Measurements from ENCODE around the gene CMTM1.
A peak's percentile ranks its signal among the peaks of the same experiment; 100 is the strongest.

Gene CMTM1, protein sequence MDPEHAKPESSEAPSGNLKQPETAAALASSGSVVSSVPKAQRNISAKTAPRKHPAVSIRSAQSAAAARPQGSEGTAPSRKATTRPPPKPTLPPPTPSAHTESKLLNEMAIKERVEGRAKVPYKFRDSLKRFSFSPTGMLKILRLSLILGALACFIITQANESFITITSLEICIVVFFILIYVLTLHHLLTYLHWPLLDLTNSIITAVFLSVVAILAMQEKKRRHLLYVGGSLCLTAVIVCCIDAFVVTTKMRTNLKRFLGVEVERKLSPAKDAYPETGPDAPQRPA

DNA sequence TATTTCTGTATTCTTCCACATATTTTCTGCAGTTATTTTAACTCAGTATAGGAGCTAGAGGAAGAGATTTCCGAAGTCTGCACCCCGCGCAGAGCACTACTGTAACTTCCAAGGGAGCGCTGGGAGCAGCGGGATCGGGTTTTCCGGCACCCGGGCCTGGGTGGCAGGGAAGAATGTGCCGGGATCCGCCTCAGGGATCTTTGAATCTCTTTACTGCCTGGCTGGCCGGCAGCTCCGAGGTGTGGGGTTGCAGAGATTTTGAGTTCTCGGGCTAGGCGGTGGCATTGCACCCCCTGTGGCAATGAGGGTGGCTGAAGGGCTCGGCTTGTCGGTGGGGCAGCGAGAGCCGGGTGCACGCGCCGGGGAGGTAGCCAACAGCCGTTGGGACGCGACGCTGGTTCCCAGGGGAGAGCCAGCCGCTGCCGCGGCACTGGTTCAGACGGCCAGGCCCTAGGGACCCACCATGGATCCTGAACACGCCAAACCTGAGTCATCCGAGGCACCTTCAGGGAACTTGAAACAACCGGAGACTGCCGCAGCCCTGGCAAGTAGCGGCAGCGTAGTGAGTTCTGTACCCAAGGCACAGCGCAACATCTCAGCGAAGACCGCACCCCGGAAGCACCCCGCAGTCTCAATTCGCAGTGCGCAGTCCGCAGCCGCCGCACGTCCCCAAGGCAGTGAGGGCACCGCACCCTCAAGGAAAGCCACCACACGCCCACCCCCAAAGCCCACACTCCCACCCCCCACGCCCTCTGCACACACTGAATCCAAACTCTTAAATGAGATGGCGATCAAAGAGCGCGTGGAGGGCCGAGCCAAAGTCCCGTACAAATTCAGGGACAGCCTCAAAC, at the start of gene CMTM1:
CMTM1 (plus strand) TSS at position 389 of the 851 bp plus-strand sequence; CDS start at position 464, 75 bp downstream.
- no peak for DNase-seq (ENCODE audit: low read depth, low spot score)

DNA sequence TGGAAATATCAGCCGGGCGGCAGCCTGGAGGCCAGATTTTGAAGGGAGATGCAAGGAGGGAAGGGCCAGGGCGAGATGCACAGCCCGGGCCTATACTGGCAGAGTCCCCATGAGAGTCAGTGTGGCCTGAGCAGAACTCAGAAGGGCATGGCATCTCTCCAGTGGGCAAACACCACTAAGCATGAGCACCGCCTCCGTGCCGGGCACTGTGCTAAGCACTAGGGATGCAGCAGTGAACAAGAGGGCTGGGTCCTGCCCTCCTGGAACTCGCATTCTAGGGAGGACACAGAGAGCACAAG, 49.8 kb upstream of the CMTM1 start:
- no peak for DNase-seq (ENCODE audit: low read depth, low spot score)

DNA sequence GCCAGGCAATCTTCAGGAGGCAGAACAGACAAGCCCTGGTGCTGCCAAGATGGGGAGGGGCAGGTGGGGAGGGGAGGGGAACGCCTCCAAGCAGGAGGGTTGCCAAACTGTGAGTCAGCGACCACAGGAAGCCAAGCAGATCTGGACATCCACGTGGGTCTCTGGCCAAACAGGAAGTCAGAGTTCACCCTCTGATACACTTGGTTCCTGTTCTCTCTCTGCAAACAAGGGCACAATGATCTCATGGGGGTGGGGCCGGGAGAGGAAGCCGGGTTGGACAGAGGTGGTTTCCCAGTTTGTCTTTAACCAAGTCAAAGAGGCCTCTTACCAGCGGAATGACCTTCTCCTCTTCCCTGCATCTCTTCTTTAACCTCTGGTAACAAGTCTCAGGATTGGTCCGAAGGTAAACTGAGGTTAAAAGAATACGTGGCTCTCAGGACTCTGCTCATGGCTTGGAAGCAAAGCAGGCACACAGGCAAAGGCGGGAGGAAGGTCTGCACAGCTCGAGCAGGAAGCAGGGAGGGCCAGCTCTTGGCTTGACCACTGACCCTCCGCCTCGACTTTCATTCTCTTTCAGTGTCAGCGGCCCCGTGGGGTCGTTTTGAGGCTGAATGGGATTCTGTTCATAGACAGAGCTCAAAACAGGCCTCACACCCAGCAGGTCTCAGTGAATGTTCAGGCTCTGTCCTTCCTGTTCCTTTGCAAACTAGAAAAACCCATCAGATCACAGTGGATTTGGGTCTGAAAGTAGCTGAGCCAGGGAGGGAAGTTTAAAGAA, 49.2 kb upstream of the CMTM1 start:
- peak; percentile 91 for DNase-seq (ENCODE audit: low read depth, low spot score)

DNA sequence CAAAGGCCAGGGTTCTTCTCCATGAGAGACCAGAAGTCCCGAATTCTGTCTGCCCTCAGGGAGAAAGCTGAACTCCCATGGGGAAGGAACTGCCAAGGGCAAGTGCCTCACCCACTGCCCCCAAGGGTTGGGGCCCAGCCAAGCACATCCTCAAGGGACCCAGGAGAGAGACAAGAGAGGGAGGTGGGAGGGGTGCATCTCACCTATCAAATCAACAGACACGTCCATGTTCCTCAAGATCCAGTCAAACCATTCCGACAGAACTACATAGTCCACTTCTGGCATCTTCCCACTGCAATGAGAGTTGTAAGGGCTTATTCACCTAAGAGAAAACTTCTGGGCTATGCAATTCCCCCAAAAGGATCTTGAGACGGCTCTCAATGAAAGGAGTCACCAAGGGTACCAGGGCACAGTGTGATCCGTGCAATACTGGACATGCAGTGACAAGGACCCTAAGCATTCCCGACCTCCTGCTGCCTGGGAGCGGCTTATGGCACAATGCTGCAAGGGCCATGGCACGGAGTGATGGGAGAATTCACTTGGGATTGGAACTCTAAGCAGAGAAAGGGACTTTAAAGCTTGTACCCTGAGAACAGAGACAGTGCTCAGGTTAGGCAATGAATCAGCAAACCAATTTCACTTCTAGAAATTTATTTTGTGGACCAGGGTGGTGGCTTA, 48.5 kb upstream of the CMTM1 start:
- DNase-seq (ENCODE audit: low read depth, low spot score), result no peak

DNA sequence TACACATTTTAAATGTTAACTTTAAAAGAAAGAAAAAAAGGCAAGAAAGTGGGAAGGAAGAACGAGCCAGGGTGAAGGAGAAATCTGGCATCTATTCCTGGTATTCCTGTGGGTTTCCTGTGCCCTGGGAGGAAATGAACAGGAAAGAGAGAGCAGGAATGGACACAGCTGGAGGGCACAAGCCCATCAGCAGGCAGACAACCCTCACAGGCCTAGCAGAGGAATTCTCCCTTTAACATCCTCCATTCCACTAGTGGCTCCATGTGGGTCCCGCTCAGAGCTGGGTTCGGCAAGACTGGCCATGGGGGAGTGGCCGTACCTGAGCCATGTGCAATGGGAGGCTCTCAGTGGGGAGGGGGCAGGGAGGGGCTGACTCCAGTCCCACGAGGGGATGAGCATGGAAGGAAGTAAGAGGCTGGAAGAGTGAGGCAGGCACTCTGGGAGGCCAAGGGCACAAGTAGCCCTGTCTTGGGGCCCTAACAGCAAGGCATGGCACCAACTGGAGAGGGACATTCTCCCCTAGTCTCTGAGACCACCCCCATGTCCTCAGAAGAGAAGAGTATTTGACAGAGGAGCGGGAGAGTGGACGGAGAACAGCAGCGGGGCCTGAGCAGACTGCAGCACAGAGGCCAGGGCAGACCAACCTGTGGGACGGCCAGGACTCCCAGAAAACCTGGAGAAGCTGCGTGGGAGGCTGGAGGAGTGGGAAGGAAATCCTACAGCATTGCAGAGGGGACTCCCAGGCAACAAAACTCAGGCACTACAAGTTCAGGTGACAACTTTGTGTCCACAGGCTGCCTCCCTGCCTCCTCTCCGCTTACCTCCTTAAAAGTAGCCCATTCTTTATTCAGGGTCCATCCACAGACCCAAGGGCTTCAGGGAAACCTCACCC, 46.5 kb upstream of the CMTM1 start:
- no peak for DNase-seq (ENCODE audit: low read depth, low spot score)

DNA sequence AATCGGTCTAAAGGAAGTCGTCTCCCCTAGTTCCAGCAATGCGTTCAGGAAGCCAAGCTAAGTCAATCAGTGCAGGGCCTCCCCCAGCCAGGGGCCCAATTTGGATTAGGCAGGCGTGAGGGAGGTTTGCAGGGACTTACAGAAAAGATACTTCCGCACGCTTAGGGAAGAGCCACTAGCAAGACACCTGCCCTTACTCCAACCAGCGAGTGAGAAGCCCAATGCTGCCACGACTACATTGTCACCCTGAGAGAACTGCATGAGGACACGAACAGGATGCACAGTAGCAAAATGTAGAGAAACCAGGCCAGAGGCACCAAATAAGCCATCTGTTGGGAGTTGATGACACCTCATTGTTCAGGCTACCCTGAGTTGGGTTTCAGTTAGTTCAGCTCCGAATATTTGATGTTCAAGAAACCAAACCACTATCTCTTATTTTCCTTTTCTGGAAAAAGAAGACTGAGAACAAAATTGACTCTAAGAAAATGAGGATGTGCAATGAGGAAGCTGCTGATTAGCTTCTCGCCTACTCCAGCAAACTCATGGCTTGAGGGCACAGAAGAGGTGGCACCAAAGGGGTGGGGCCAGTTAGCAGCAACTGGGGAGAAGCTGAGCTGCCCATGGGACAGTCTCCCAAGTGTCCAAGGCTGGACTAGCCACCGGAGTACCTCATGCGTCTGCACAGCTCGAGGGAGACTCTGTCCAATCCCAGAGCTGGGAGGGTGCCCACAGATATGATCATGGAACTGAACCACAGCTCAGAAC, 45.7 kb upstream of the CMTM1 start:
- DNase-seq (ENCODE audit: low read depth, low spot score), result no peak

DNA sequence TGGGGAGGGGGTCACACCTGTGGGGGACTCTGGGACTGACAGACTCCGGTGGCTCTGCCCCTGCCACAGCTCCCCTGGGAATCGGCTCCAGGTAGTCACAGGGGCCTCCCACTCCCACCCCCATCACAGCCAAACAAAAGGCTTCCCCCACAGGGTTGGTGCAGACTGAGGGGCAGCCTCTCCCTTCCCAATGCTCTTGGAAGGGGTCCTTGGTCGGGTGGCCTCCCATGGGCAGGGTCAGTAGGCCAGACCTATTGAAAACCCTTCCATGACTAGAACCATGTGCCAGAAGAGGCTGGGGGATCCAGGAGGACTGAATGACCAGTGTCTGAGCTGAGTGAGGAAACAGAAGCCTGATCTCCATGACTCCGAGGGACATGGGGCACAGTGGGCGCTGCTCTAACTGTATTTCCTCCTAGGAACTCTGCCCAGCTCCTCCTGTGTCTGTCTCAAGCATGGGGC, 45.0 kb upstream of the CMTM1 start:
- DNase-seq (ENCODE audit: low read depth, low spot score), result no peak

DNA sequence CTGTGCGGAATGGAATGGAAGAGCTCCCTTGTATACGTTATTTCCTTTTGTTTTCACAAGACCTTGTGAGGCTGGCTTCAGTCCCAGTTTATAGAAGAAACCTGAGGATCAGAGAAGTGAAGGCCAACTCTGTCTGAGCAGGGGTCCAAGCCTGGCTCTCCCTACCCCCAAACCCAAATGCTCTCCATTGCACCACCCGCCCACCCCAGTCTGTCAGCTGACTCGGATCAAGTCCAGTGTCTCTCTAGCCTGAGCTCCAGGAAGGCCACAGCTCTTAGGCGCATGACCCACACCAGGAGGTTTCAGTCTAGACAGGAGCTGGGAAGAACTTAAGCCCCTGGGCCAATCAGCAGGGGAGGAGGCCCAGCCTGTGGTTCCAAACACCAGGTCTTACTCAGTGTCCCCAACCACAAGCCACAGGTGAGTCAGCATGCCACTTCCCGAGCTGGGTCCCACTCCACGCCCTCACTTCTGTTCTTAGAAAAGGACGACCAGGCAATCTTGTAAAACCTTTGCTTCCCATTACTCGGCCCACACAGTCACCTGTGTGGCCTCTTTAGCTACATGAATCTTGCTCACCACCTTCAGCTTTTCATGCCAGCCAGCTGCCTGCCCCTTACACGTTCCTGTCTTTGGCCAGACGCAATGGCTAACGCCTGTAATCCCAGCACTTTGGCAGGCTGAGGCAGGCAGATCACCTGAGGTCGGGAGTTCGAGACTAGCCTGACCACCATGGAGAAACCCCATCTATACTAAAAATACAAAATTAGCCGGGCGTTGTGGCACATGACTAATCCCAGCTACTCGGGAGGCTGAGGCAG, 44.1 kb upstream of the CMTM1 start:
- DNase-seq (ENCODE audit: low read depth, low spot score), result peak; percentile 88

DNA sequence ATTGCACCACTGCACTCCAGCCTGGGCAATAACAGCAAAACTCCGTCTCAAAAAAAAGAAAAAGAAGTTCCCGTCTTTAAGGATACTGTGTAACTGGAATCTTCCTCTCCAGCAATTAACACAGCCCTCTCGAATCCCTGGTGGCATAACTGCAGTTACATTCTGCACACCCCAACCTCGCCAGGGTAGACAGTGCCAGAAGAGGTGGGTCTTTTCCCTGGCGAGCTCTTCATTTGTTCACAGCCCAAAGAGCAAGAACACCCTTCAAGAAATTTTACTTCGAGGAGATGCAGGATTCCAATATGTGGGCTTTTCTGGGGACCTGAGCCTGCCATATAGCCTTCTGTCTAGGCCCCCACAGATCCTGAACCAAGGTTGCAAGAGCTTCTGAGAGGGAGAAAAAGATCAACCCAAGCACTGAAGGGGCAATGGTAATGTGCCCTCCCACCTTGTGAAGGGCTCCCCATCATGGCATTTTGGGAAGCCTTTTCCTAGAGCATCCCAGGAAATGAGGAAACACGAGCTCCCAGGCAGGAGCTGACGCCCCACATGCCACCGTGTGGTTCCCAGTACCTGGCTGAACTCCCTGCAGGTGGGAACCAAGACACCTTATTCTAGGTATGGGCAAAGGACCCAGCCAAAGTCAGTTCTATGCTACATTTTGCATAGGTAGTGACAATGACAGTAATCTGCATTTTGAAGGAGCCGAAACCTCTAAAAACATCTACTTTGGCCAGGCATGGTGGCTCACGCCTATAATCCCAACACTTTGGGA, 43.2 kb upstream of the CMTM1 start:
- DNase-seq (ENCODE audit: low read depth, low spot score), result no peak

DNA sequence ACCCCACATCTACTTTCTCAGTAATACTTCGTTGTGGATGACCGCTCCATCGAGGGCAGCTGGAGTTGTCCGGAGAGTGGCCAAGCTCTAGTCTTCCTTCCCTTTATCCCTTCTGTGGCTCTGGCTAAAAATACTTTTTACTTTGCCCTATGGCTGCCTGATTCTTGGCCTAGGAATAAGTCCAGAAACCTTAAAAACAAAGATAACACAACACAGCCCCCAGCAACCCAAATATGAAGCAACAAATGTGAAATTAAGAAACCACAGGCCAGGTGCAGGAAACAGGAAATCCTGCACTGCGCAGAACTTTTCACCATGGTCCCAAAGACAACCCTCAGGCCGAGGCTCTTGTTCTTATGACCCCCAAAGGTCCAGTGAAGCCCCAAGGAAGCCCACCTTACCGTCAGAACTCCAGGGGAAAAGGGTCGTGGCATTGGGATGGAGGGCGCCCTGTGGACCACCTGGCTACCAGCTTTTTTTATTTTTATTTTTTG, 42.3 kb upstream of the CMTM1 start:
- DNase-seq (ENCODE audit: low read depth, low spot score), result no peak

DNA sequence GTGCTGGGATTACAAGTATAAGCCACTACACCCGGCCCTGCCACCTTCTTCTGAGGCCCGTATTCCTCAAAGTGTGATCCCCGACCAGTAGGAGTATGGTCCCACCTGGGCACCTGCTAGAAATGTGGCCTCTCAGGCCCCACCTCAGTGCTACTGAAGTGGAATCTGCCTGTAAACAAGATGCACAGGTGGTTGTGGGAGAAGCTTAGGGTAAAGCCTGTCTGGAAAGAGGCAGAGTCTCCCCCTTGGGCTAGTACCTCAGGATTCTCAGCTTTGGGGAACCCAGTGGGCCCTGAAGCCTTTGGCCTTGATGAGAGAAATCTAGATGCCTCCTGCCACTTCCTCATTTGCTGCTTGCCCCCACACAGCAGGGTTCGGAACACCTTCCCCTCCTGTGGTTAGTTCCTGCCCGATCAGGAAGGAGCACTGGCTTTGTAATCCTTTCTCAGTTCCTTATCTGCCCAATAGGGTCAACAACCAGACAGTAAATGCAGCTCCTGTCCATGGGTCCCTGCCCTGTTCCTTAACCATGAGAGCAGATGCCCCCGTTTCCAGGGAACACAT, 41.6 kb upstream of the CMTM1 start:
- DNase-seq (ENCODE audit: low read depth, low spot score), result no peak

DNA sequence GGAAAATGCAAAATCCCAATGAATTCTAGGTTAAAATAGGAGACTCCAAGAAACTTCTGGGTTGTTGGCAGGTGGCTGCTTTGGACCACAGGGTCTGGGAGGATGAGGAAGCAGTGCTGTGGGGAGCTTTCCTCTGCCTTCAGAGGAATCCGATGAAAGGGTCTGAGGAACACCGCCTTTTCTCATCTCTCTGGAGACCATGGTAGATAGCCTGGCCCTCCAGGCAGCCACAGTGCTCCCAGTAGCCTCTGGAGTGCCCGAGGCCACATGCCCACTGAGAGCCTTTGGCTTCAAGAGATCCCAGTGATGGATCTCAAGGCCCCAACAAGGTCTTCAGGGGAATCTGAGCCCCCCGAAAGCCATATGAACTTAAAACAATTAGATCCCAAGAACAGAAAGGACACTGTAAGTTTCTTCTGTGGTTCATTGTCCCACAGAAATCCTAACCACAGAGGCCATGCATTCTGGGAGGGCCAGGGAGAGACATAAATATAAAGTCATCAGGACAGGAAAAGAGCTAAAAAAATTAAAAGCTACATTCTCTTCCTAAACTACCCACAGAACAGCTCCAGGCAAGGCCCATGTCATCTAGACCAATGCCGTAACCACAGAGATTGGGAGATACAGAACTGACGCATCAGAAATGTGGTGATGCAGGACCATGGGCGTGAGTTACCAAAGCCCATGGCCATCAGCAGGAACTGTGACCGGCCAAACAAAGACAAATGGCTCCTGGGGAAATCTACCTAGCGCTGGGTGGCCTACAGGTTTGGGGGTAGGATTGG, 40.7 kb upstream of the CMTM1 start:
- DNase-seq (ENCODE audit: low read depth, low spot score), result no peak

DNA sequence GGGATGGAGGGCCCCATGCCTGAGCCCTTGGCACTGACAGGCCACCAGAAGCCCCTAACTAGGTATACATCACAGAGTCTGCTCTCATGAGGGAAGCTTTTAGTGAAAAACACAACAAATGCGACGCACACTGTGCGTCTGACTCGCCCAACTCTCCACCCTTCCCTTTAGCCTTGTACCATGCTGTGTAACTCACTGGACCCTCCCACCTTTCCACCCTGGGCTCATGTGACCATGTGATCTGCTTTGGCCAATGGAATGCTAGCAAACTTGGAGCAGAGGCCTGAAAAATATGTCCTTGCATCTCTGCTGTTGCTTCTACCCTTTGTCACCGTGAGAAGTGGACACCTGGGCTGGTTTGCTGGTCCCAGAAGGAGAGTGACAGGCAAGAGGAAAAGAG, 37.9 kb upstream of the CMTM1 start:
- no peak for DNase-seq (ENCODE audit: low read depth, low spot score)

DNA sequence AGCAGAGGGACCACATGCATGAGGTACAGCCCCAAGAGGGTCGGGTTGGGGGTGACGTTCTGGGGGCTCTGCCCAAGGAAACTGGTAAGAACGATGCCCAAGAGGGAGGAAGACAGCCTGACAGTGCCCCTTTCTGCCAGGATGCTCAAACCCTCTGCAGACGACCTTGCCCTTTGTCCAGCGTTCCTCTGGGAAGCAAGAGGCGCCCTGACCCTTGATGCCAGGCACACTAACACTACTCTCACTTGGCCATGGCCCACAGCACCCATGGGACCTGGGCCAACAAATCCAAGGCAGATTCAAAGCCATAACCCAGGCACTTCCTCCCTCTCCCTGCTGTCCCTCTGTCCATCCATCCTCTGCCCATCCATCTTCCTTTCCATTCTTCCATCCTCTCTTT, 36.8 kb upstream of the CMTM1 start:
- DNase-seq (ENCODE audit: low read depth, low spot score), result no peak

DNA sequence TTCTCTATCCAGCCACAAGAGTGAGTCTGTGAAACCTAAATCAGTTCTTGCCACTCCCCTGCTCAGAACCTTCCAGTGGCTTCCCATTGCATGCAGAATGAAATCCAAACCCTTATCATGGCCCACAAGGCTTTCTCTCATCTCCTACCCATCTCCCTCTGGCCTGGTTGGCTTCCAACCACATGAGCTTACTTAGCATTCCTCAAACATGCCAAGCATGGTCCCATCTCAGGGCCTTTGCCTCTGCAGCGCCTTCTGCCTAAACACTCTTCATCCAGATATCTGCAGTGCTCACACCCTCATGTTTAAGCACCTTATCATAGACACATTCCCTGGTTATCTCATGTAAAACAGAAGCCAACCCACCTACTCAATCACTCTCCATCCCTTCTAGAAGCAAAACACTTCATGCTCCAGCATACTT, 31.9 kb upstream of the CMTM1 start:
- no peak for DNase-seq (ENCODE audit: low read depth, low spot score)

DNA sequence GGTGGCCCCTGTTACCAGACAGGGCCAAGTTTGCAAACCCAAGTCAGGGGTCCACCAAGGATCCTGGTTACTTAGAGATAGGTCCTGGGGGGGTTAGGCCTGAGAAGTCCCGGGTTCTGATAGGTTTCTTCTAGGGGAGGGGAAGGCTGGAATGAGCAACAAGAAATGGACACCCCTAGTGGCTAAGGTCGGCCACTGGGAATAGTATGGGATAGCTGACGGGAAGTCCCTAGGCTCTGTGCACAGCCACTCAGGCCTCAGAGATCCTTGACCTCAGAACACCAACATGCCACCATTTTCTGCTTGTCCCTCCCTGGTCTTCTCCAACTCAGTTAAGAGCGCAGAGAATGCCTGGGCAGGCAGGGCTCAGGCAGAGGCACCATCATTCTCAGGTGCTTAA, 29.7 kb upstream of the CMTM1 start:
- no peak for DNase-seq (ENCODE audit: low read depth, low spot score)

DNA sequence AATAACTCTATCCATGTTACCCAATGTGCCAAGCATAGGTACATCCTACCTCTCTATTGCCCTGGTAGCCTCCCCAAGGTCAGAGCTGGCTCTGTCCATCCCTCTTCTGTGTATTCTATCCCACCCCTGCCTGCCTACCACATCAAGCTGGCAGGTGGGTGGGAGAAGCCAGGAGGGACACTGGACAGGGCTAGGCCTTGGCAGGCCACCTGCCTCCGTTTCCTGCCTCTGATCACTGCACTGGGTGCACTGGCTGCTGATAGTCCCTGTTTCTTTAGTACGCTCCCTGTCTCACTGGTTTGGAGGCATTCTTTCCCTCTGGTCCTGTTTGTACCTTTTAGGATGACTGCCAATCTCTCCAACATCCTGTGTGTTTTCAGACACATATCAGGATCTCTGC, 29.0 kb upstream of the CMTM1 start:
- no peak for DNase-seq (ENCODE audit: low read depth, low spot score)
